OCI-LY3 (cell line): ENCODE measurements around the gene DSE.

ENCODE experiments used
- EZH2phosphoT487 ChIP-seq: fragments of 200-600 bp; shearing (Covaris generic); IDR thresholded peaks from 2 replicates; pipeline ENCODE4 v1.6.1; 2018; ENCODE audit warnings: antibody characterized with exemption, mixed run types, low read depth
- TF ChIP-seq, protein P1 (sequence below): fragments of 200-600, 300-600 bp; sonication (generic); IDR thresholded peaks from 2 replicates; pipeline ENCODE4 v1.5.1; 2014; ENCODE audit warnings: antibody characterized with exemption, low read length, low read depth

GRCh38 chr6:116406678-116407345, 36.1 kb downstream of the DSE start:
- TF ChIP-seq EZH2phosphoT487 = no peak
- TF ChIP-seq, protein P1, sequence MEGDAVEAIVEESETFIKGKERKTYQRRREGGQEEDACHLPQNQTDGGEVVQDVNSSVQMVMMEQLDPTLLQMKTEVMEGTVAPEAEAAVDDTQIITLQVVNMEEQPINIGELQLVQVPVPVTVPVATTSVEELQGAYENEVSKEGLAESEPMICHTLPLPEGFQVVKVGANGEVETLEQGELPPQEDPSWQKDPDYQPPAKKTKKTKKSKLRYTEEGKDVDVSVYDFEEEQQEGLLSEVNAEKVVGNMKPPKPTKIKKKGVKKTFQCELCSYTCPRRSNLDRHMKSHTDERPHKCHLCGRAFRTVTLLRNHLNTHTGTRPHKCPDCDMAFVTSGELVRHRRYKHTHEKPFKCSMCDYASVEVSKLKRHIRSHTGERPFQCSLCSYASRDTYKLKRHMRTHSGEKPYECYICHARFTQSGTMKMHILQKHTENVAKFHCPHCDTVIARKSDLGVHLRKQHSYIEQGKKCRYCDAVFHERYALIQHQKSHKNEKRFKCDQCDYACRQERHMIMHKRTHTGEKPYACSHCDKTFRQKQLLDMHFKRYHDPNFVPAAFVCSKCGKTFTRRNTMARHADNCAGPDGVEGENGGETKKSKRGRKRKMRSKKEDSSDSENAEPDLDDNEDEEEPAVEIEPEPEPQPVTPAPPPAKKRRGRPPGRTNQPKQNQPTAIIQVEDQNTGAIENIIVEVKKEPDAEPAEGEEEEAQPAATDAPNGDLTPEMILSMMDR = no peak
